GM18505 (cell line): ENCODE data around the gene STEAP1B.
A peak's percentile ranks its signal among the peaks of the same experiment; 100 is the strongest.
"Not testable (repeated sequence)": the region's sequence is repeated elsewhere in the genome, so short reads cannot be mapped to it uniquely, and the experiment has no call there.

Experiments used
- ATAC-seq: cut with Tn5 transposase; IDR thresholded peaks from one replicate; pipeline ENCODE4 v1.9.1; 2021; ENCODE audit not compliant: unreplicated experiment
- POLR2A ChIP-seq: IDR thresholded peaks from 4 replicates; pipeline ENCODE4 v1.6.1; 2011; ENCODE audit warnings: borderline replicate concordance; ENCODE audit not compliant: insufficient read depth, insufficient read length; ENCODE audit errors: extremely low read depth

STEAP1B gene

GRCh38 chr7:22502104-22502503, 2.1 kb upstream of the STEAP1B start:
- ATAC-seq: not testable (repeated sequence)

GRCh38 chr7:22501336-22501735, 1.3 kb upstream of the STEAP1B start:
- ATAC-seq: not testable (repeated sequence)

- ATAC-seq: no peak
- TF ChIP-seq POLR2A: no peak
Measured at GRCh38 chr7:22499044-22499443, 944 bp downstream of the STEAP1B start.

GRCh38 chr7:22496912-22497311, 3.1 kb downstream of the STEAP1B start:
- not testable (repeated sequence) for ATAC-seq

- ATAC-seq: not testable (repeated sequence)
Measured at GRCh38 chr7:22496296-22496888, 3.6 kb downstream of the STEAP1B start.

GRCh38 chr7:22493160-22493925, 6.6 kb downstream of the STEAP1B start:
- not testable (repeated sequence) for ATAC-seq

GRCh38 chr7:22488643-22489462, 11.1 kb downstream of the STEAP1B start:
- no peak for TF ChIP-seq POLR2A
- no peak for ATAC-seq

- ATAC-seq: no peak
- TF ChIP-seq POLR2A: no peak
Measured at GRCh38 chr7:22487978-22488642, 11.9 kb downstream of the STEAP1B start.

- no peak for ATAC-seq
- no peak for TF ChIP-seq POLR2A
Measured at GRCh38 chr7:22486597-22486996, 13.4 kb downstream of the STEAP1B start.

- TF ChIP-seq POLR2A: no peak
- ATAC-seq: no peak
Measured at GRCh38 chr7:22485189-22485588, 14.8 kb downstream of the STEAP1B start.

- ATAC-seq: no peak
- TF ChIP-seq POLR2A: no peak
Measured at GRCh38 chr7:22482503-22482902, 17.5 kb downstream of the STEAP1B start.

- peak; percentile 82 for ATAC-seq
- no peak for TF ChIP-seq POLR2A
Measured at GRCh38 chr7:22481726-22482125, 18.3 kb downstream of the STEAP1B start.

- no peak for TF ChIP-seq POLR2A
- ATAC-seq: no peak
Measured at GRCh38 chr7:22480523-22481075, 19.4 kb downstream of the STEAP1B start.
